SW 1271 (cell line): ENCODE results near the gene LRP3.
"Not testable (repeated sequence)": the region's sequence is repeated elsewhere in the genome, so short reads cannot be mapped to it uniquely, and the experiment has no call there.

ENCODE experiments used
- DNase-seq, 2 experiments: peaks; one replicate each; lab custom pipeline; 2025; lab: John Stamatoyannopoulos, UW

LRP3 gene, protein sequence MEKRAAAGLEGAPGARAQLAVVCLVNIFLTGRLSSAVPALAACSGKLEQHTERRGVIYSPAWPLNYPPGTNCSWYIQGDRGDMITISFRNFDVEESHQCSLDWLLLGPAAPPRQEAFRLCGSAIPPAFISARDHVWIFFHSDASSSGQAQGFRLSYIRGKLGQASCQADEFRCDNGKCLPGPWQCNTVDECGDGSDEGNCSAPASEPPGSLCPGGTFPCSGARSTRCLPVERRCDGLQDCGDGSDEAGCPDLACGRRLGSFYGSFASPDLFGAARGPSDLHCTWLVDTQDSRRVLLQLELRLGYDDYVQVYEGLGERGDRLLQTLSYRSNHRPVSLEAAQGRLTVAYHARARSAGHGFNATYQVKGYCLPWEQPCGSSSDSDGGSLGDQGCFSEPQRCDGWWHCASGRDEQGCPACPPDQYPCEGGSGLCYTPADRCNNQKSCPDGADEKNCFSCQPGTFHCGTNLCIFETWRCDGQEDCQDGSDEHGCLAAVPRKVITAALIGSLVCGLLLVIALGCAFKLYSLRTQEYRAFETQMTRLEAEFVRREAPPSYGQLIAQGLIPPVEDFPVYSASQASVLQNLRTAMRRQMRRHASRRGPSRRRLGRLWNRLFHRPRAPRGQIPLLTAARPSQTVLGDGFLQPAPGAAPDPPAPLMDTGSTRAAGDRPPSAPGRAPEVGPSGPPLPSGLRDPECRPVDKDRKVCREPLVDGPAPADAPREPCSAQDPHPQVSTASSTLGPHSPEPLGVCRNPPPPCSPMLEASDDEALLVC

GRCh38 chr19:33193865-33194362, at the start of gene LRP3:
TSS of gene LRP3 (plus strand) at chr19:33194330. CDS start at chr19:33194786, 456 bp downstream.
- DNase-seq: no peak

GRCh38 chr19:33146209-33146608, 47.9 kb upstream of the LRP3 start:
- DNase-seq: no peak

- no peak for DNase-seq
Observed at GRCh38 chr19:33147538-33147937, 46.6 kb upstream of the LRP3 start.

DNA sequence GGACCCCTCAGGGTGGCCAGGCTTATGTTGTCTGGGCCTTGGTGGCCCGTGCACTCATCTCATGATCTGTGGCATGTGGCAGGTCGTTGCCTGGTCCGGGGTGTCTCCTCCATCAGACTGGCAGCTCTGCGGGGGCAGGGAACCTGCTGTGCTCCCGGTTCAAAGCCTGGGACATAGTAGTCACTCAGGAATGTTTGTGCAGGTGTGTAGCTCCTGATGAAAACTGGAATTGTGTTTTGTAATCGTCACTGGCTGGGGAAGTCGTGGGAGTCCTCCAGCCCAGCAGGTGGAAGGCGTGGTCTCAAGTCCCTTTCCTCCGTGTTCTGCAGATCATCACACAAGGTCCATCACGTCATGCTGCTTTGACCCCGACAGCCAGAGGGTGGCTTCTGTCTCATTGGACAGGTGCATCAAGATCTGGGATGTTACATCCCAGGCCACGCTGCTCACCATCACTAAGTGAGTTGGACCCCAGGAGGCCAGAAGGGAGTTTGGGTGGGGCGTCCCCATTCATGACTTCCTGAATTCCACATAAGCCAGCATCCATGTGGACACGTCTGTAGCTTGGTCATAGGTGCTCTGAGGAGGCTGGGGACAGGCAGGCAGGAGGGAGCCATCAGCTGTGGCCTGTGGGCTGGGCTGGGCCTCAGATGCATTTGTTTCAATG, 43.1 kb upstream of the LRP3 start:
- no peak for DNase-seq

GRCh38 chr19:33152176-33152575, 42.0 kb upstream of the LRP3 start:
- DNase-seq: no peak

DNA sequence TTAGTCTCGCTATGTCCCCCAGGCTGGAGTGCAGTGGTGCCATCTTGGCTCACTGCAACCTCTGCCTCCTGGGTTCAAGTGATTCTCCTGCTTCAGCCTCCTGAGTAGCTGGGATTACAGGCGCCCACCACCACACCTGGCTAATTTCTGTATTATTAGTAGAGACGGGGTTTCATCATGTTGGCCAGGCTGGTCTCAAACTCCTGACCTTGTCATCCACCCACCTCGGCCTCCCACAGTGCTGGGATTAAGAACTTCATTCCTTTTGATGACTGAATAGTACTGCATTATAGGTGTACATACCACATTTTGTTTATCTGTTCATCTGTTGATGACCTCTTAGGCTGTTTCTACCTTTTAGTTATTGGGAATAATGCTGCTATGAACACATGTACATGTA, 41.5 kb upstream of the LRP3 start:
- DNase-seq: not testable (repeated sequence)

DNA sequence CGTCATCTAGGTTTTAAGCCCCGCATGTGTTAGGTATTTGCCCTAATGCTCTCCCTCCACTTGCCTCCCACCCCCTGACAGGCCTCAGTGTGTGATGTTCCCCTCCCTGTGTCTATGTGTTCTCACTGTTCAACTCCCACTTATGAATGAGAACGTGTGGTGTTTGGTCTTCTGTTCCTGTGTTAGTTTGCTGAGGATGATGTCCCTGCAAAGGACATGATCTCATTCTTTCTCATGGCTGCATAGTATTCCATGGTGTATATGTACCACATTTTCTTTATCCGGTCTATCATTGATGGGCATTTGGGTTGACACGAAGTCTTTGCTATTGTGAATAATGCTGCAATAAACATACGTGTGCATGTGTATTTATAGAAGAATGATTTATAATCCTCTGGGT, 39.8 kb upstream of the LRP3 start:
- DNase-seq: not testable (repeated sequence)

DNA sequence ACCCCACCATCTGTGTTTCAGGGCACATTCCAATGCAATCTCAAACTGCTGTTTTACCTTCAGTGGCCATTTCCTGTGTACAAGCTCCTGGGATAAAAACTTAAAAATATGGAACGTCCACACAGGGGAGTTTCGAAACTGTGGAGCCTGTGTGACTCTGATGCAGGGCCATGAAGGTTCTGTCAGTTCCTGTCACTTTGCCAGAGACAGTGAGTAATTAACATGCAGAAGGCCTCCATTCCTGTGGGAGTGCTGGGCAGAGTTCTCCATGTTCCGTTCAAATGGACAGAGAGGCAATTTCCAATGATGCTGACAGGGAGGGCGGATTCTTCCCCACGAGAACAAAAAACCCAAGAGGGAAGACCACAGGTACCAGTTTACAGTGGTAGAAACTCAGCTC, 37.8 kb upstream of the LRP3 start:
- DNase-seq: no peak

DNA sequence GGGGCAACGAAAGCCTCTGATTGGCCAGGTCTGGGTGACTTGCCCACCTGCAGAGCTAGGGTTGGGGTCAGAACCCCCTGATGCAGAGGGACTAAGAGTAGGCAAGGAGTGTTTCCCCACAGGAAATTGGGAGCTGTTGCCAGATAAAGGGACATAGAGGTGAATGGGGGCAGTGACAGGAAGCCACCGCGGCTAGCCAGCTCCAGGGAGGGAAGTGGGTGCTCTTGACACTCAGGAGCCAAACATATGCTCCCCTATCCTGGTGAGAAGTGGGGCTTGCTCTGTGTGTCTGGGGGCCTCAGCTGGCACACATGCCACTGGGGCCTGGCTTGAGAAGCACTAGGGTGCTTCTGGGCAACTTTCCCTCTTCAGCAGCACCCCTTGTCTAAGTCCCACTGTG, 36.2 kb upstream of the LRP3 start:
- no peak for DNase-seq

GRCh38 chr19:33158365-33158764, 35.8 kb upstream of the LRP3 start:
- no peak for DNase-seq

- no peak for DNase-seq
Observed at GRCh38 chr19:33159149-33159548, 35.0 kb upstream of the LRP3 start.

DNA sequence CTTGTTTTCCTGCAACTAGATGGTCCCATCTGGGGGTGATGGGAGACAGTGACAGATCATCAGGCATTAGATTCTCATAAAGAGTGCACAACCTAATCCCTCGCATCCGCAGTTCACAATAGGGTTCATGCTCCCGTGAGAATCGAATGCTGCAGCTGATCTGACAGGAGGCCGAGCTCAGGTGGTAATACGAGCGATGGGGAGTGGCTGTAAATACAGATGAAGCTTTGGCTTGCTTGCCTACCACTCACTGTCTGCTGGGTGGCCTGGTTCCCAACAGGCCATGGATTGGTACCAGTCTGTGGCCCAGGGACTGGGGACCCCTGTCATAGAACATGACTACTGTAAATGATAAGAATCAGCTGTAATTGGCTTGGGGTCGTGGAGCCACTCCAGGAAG, 34.2 kb upstream of the LRP3 start:
- no peak for DNase-seq

- DNase-seq: no peak
Observed at GRCh38 chr19:33161201-33161600, 32.9 kb upstream of the LRP3 start.

DNA sequence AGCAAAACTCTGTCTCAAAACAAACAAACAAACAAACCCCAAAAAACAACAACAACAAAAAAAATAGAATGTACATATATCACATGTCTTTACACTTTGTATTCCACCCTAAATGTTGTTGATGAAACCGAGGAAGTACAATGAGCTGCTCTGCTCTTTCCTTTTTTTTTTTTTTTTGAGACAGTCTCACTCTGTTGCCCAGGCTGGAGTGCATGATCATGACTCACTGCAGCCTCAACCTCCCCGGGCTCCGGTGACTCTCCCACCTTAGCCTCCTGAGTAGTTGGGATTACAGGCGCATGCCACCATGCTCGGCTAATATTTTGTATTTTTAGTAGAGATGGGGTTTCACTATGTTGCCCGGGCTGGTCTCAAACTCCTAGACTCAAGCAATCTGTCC, 30.6 kb upstream of the LRP3 start:
- DNase-seq: no peak

GRCh38 chr19:33166037-33166436, 28.1 kb upstream of the LRP3 start:
- DNase-seq: not testable (repeated sequence)

DNA sequence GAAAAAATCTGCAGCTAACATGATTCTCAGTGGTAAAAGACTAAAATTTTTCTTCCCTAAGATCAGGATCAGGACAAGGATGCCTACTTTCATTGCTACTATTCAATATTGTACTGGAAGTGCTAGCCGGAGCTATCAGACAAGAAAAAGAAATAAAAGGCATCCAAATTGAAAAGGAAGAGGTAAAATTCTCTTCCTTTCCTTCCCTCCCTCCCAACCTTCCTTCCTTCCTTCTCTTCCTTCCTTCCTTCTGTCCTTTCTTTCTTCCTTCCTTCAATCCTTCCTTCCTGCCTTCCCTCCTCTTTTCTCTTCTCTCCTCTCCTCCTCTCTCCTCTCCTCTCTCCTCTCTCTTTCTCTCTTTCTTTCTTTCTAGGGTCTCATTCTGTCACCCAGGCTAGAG, 26.7 kb upstream of the LRP3 start:
- DNase-seq: no peak

DNA sequence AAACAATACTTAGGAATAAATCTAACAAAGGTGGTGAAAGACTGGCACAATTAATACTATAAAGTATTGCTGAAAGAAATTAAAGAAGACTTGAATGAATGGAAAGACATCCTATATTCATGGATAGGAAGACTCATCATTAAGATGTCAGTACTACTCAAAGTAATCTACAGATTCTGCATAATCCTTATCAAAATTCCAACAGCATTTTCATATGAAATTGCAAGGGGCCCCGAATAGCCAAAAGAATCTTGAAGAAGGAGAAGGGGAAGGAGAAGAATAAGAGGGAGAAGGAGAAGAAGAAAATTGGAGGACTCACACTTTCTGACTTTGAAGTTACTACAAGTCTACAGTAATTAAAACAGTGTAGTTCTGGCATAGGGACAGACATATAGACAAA, 25.6 kb upstream of the LRP3 start:
- DNase-seq: no peak

DNA sequence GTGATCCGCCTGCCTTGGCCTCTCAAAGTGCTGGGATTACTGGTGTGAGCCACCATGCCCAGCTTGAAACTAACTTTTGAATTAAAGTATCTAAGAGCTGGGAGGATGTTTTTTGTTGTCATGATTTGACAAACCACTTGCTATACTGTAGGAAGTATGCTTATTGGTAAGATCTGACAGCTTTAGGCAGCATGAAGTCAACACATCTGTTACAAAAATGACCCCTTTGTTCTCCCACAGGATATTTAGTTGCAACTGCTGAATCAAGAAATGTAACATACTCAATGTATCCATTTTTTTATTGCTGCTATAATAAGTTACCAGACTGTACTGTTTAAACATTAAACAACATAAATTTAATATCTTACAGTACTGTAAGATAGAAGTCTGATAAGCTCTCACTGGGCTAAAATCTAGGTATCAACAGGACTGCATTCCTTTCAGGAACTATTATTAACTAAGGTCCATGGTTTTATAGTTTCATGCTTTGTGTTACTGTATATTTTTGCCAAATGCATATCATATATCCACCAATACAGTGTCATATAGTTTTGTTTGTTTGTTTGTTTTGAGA, 22.8 kb upstream of the LRP3 start:
- DNase-seq: no peak

- no peak for DNase-seq
Observed at GRCh38 chr19:33171916-33172359, 22.2 kb upstream of the LRP3 start.

DNA sequence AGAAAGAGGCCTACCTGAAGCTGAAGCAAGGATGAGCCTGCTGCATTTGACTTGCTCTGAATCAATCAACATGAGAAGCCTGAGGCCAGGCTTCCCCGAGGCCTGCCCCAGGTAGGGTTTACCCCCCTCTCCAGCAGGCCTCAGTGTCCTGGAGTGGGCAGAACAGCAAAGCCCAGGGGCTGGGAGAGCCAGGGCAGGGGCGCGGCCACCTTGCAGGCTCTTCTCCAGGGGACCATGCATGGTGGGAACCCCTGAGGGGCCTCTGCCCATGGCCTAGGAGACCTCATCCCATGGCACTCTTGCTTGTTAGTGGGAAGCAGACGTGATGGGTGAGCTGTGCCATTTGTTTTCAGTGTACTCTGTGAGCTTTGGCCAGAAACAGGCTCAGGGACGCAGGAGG, 19.9 kb upstream of the LRP3 start:
- no peak for DNase-seq

GRCh38 chr19:33175156-33175782, 18.9 kb upstream of the LRP3 start:
- DNase-seq: no peak
